ENCODE results near the gene GRIN2A. TPM values are rescaled to one million over a fixed set of nuclear protein-coding genes. Genes with fewer than 3 reads are reported as not detected.

The GRIN2A gene
- total RNA-seq, 1 experiment from 2014 or later: not detected

DNA sequence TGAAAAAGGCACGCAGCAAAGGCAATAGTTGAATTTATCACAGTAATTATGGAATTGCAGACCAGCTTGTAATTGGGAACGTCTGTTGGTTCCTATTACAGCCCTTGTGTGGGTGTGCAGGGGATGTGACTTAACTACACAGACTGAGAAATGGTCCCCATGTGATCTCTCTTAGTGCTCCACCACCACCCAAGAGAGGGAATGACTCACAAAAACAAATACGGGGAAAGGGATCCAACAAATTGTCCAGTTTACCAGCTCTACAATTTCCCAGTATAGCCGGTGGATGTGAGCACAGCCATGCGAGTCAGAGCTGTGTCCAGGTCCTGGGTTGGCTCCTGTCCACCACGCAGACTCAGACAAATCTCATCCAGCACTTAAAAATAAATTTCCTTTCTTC is 337.9 kb downstream of the GRIN2A start:
- no TSS peak for BruUV-seq (replicated peaks)
- TF ChIP-seq, protein P1, sequence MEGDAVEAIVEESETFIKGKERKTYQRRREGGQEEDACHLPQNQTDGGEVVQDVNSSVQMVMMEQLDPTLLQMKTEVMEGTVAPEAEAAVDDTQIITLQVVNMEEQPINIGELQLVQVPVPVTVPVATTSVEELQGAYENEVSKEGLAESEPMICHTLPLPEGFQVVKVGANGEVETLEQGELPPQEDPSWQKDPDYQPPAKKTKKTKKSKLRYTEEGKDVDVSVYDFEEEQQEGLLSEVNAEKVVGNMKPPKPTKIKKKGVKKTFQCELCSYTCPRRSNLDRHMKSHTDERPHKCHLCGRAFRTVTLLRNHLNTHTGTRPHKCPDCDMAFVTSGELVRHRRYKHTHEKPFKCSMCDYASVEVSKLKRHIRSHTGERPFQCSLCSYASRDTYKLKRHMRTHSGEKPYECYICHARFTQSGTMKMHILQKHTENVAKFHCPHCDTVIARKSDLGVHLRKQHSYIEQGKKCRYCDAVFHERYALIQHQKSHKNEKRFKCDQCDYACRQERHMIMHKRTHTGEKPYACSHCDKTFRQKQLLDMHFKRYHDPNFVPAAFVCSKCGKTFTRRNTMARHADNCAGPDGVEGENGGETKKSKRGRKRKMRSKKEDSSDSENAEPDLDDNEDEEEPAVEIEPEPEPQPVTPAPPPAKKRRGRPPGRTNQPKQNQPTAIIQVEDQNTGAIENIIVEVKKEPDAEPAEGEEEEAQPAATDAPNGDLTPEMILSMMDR (IDR thresholded peaks at IDR 0.05; ENCODE audit: unreplicated experiment): no peak
- intact Hi-C loops (cut with micrococcal nuclease): no loop called here
- ChIA-PET CTCF (no interaction called here), POLR2A (no interaction called here)
- DNase-seq (ENCODE audit: unreplicated experiment): no peak
- Mint-ChIP-seq H3K4me1 (ENCODE audit: insufficient read depth, unreplicated experiment) (no peaks in the 10 kb centered on the region), H3K27ac (ENCODE audit: low read depth, unreplicated experiment) (no peak overlapping the region), H3K27me3 (ENCODE audit: insufficient read depth, unreplicated experiment) (no peaks in the 10 kb centered on the region), H3K36me3 (ENCODE audit: insufficient read depth, unreplicated experiment) (no peaks in the 10 kb centered on the region), H3K4me3 (ENCODE audit: unreplicated experiment) (no peak overlapping the region), H3K9me3 (ENCODE audit: unreplicated experiment) (peaks cover 44% of the 10 kb centered on the region)

DNA sequence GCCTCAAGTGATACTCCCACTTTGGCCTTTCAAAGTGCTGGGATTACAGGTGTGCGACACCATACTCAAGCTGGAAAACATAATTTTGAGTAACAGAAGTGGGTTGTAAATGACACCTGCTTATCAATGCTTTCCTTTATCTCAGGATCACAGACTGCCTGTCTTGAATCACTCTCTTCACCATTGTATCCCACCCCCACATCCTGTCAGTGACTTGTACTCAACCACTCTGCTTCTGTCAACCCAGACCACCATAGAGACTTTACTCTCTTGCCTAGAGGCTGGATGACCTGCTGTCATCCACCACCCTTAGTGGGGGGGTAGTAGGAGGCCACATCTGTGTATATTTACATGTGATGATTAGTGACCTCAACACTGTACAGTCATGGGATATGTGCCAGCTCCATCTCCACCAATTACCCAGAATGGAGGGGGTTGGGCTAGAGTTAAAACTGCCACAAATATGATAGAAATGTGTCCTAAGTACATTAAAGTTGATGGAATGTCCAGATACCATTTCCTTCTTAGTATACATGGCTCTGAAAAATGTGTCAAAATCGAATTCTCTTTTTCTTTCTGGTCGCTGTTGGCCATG is 338.7 kb downstream of the GRIN2A start:
- H3K4me3 Mint-ChIP-seq (ENCODE audit: unreplicated experiment): no peak overlapping the region
- peaks cover 44% of the 10 kb centered on the region for H3K9me3 Mint-ChIP-seq (ENCODE audit: unreplicated experiment)
- no peak overlapping the region for H3K27ac Mint-ChIP-seq (ENCODE audit: low read depth, unreplicated experiment)
- no peaks in the 10 kb centered on the region for H3K27me3 Mint-ChIP-seq (ENCODE audit: insufficient read depth, unreplicated experiment)
- BruUV-seq (replicated peaks): no TSS peak
- DNase-seq (ENCODE audit: unreplicated experiment): no peak
- H3K4me1 Mint-ChIP-seq (ENCODE audit: insufficient read depth, unreplicated experiment): no peaks in the 10 kb centered on the region
- TF ChIP-seq, protein P1 (IDR thresholded peaks at IDR 0.05; ENCODE audit: unreplicated experiment): no peak
- H3K36me3 Mint-ChIP-seq (ENCODE audit: insufficient read depth, unreplicated experiment): no peaks in the 10 kb centered on the region
- intact Hi-C loops (cut with micrococcal nuclease): no loop called here
- POLR2A ChIA-PET: no interaction called here
- CTCF ChIA-PET: interaction anchor here (0.5 kb wide), 1 partner anchor 685 kb away, joined by 3 read pairs; no protein-coding TSS in a partner anchor

DNA sequence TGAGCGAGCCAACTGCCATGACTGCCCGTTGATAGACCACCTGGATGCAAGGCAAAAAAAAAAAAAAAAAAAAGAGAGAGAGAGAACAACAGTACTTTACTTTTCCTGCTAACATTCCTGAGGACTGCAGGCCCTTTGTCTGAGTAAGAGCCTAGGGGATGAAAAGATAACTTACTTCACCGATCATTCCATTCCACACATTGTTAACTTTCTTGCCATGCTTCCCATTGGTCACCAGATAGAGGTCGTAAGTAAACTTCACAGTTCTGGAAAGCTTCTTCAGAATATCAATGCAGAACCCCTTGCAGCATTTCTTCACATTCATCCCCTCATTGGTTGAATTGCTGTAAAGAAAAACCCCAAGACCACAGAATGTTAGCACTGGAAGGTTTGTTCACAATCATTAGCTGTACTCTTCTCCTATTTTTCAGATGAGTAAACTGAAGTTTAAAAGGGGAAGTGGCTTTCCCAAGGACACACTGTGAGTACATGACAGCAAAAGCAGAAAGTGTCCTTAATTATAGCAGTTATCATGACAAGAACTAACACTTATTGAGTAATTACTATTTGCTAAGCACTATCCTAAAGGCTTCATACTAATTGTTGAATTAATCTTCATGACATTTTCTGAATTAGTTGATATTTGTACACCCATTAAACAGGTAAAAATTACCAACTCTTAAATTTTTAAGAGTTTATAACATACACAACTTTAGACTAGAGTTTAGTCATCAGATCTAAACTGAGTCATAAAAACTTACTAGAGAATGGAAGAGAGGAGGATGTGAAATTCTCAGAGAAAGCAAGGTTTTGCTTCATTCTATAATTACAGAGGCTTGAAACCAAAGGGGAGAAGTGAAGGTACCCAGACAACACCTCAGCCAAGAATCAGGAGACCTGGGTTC is 341.2 kb downstream of the GRIN2A start:
- TF ChIP-seq, protein P1 (IDR thresholded peaks at IDR 0.05; ENCODE audit: unreplicated experiment): no peak
- Mint-ChIP-seq H3K27me3 (ENCODE audit: insufficient read depth, unreplicated experiment) (no peaks in the 10 kb centered on the region), H3K27ac (ENCODE audit: low read depth, unreplicated experiment) (no peak overlapping the region), H3K4me1 (ENCODE audit: insufficient read depth, unreplicated experiment) (no peaks in the 10 kb centered on the region), H3K36me3 (ENCODE audit: insufficient read depth, unreplicated experiment) (no peaks in the 10 kb centered on the region), H3K4me3 (ENCODE audit: unreplicated experiment) (no peak overlapping the region), H3K9me3 (ENCODE audit: unreplicated experiment) (peaks cover 35% of the 10 kb centered on the region)
- CTCF ChIA-PET: interaction anchor here (0.6 kb wide), 1 partner anchor 198 kb away, joined by 3 read pairs; no protein-coding TSS in a partner anchor
- no peak for DNase-seq (ENCODE audit: unreplicated experiment)
- POLR2A ChIA-PET: no interaction called here
- BruUV-seq (replicated peaks): no TSS peak
- intact Hi-C loops (cut with micrococcal nuclease): no loop called here

DNA sequence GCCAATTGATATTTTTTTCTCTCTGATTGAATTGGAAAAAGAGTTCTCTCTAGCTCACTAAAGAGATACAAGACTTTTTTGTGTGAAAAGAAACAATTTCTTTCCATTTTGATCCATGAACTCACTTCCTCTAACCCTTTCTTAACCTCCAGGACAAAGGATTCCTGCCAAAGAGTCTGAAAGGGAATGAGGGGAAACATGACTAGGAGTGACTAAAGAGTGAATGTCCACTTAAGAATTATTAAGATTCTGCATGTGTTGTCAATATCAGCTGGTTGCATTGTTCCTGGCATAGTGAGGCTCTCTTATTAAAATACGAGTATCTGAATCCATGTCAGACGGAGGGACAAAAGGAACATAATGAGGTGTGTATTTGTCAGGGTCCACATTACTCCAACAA is 344.7 kb downstream of the GRIN2A start:
- POLR2A ChIA-PET: no interaction called here
- BruUV-seq (replicated peaks): no TSS peak

More for the DNA sequence above, 344.7 kb downstream of the GRIN2A start:
- TF ChIP-seq, protein P1 (IDR thresholded peaks at IDR 0.05; ENCODE audit: unreplicated experiment): no peak
- no peaks in the 10 kb centered on the region for H3K4me1 Mint-ChIP-seq (ENCODE audit: insufficient read depth, unreplicated experiment)
- no peaks in the 10 kb centered on the region for H3K36me3 Mint-ChIP-seq (ENCODE audit: insufficient read depth, unreplicated experiment)
- no peak overlapping the region for H3K27ac Mint-ChIP-seq (ENCODE audit: low read depth, unreplicated experiment)
- no peak for DNase-seq (ENCODE audit: unreplicated experiment)
- intact Hi-C loops (cut with micrococcal nuclease): no loop called here
- H3K9me3 Mint-ChIP-seq (ENCODE audit: unreplicated experiment): peaks cover 13% of the 10 kb centered on the region
- H3K4me3 Mint-ChIP-seq (ENCODE audit: unreplicated experiment): no peak overlapping the region
- CTCF ChIA-PET: no interaction called here
- H3K27me3 Mint-ChIP-seq (ENCODE audit: insufficient read depth, unreplicated experiment): no peaks in the 10 kb centered on the region

Data from MCF 10A (cell line).